ENCODE results near the gene SMARCC2.

SMARCC2 gene

DNA sequence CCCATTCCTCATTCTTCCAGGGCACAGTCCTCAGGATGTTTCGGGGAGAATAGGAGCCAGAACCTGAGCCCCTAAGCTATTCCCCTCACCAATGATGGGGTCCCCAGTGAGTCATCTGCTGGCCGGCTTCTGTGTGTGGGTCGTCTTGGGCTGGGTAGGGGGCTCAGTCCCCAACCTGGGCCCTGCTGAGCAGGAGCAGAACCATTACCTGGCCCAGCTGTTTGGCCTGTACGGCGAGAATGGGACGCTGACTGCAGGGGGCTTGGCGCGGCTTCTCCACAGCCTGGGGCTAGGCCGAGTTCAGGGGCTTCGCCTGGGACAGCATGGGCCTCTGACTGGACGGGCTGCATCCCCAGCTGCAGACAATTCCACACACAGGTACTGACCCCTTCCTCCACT, 41.9 kb upstream of the SMARCC2 start:
- H3K4me3 ChIP-seq (ENCODE audit: low read depth, low read length): no peak overlapping the region
- H3K36me3 ChIP-seq: peaks cover 3% of the 10 kb centered on the region; the same call in 1 of the 2 replicates
- no peaks in the 10 kb centered on the region for H3K27me3 ChIP-seq (ENCODE audit: insufficient read depth, low read depth, severe bottlenecking)
- no peaks in the 10 kb centered on the region for H3K9me3 ChIP-seq (ENCODE audit: severe bottlenecking)
- DNase-seq: no peak
- H3K27ac ChIP-seq: peak overlapping the region; percentile 68
- TF ChIP-seq, protein P1, sequence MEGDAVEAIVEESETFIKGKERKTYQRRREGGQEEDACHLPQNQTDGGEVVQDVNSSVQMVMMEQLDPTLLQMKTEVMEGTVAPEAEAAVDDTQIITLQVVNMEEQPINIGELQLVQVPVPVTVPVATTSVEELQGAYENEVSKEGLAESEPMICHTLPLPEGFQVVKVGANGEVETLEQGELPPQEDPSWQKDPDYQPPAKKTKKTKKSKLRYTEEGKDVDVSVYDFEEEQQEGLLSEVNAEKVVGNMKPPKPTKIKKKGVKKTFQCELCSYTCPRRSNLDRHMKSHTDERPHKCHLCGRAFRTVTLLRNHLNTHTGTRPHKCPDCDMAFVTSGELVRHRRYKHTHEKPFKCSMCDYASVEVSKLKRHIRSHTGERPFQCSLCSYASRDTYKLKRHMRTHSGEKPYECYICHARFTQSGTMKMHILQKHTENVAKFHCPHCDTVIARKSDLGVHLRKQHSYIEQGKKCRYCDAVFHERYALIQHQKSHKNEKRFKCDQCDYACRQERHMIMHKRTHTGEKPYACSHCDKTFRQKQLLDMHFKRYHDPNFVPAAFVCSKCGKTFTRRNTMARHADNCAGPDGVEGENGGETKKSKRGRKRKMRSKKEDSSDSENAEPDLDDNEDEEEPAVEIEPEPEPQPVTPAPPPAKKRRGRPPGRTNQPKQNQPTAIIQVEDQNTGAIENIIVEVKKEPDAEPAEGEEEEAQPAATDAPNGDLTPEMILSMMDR (IDR thresholded peaks at IDR 0.05; ENCODE audit: low read depth, low read length): no peak

DNA sequence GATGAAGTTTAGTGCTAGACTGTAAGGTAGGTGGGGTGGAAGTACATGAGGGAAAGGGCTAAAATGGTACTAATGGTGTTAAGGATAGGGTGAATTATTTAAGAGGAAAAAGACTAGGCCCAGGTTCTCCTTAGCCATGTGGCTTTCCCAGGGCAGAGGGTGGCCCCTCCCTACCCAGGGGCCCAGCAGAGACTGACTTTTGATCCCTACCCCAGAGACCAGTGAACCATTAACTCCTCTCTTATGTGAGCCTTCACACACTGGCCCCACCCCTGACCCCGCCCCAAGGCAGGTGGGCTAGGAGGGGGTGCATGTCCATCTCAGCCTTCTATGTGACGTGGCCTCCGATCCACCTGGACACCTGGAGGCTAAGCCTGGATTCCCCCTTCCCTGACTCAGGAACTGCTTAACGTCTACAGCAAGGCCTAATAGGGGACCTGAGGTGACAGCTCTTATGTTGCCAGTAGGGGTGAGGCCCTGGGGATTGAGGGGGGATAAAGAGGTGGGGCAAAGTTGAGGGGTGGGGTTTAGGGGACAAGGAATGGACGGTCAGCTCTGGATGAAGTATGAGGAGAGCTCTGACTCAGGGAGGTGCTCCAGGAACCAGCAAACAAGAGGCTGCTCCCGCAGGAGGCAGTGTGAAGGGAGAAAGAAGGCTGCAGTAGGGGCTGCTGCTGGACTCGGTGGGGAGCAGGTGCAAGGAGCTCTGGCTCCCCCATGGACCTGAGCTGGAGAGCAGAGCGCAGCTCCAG, 41.3 kb upstream of the SMARCC2 start:
- Histone ChIP-seq H3K9me3 (ENCODE audit: severe bottlenecking) (no peaks in the 10 kb centered on the region), H3K36me3 (0 out of 2 replicates have a peak, but pooled peaks cover 3% of the 10 kb centered on the region), H3K4me3 (ENCODE audit: low read depth, low read length) (no peak overlapping the region), H3K27ac (peak overlapping the region; percentile 88), H3K27me3 (ENCODE audit: insufficient read depth, low read depth, severe bottlenecking) (no peaks in the 10 kb centered on the region)
- peak; percentile 94 for DNase-seq
- TF ChIP-seq, protein P1 (IDR thresholded peaks at IDR 0.05; ENCODE audit: low read depth, low read length): 0 out of 2 replicates have a peak, but pooled peaks have one; percentile 3

DNA sequence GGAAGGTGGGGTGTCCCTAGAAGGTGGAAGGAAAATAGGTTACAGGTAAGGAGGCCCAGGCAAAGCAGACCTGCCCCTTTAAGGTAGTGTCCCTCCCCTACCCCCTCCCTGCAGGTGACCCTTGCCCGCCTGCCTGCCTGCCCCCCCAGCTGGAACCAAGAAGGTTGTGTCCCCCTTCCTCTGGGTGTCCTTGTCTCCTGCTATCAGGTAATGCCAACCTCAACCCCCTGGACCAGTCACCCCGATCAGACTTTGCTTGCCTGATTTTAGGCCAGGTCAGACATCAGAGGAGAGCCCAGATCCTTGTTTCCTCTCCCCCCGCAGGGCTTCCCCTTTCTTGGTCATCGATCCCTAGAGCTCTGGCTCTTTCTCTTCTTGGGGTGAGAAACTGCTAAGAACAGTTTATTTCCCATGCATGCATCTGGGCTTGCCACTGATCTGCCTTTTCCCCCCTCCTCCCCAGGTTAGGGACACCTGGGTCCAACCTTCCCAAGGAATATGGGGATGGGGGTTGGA, 40.7 kb upstream of the SMARCC2 start, which contains the start of gene SLC39A5:
SLC39A5 (plus strand) TSS at position 136 of the 516 bp plus-strand sequence. CDS start 1,224 bp downstream, outside the sequence.
- Histone ChIP-seq H3K9me3 (ENCODE audit: severe bottlenecking) (no peaks in the 10 kb centered on the region), H3K36me3 (peaks cover 3% of the 10 kb centered on the region; the same call in 1 of the 2 replicates), H3K4me3 (ENCODE audit: low read depth, low read length) (no peak within 1 kb of the TSS), H3K27ac (peak within 1 kb of the TSS; percentile 88), H3K27me3 (ENCODE audit: insufficient read depth, low read depth, severe bottlenecking) (no peaks in the 10 kb centered on the region)
- TF ChIP-seq, protein P1 (IDR thresholded peaks at IDR 0.05; ENCODE audit: low read depth, low read length): no peak
- DNase-seq: no peak

DNA sequence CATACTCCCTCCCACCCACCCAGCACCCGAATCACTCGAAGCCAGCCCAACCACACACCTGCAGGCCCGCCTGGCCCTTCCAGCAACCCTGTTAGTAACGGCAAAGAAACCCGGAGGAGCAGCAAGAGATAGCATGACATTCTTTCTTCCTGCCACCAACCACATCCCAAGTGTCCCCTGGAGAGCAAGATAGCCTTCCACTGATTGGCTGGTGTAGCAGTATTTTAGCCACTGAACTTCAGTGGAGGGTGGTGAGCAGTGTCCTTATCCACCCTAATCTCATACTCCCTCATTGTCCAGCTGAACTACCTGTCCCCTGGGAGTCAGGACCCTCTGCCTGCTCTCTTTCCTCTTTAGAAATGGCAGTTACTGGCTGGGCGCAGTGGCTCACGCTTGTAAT, 39.8 kb upstream of the SMARCC2 start:
- no peaks in the 10 kb centered on the region for H3K9me3 ChIP-seq (ENCODE audit: severe bottlenecking)
- H3K36me3 ChIP-seq: peaks cover 3% of the 10 kb centered on the region; the same call in 1 of the 2 replicates
- TF ChIP-seq, protein P1 (IDR thresholded peaks at IDR 0.05; ENCODE audit: low read depth, low read length): no peak
- no peak overlapping the region for H3K4me3 ChIP-seq (ENCODE audit: low read depth, low read length)
- no peak overlapping the region for H3K27ac ChIP-seq
- no peaks in the 10 kb centered on the region for H3K27me3 ChIP-seq (ENCODE audit: insufficient read depth, low read depth, severe bottlenecking)
- no peak for DNase-seq

DNA sequence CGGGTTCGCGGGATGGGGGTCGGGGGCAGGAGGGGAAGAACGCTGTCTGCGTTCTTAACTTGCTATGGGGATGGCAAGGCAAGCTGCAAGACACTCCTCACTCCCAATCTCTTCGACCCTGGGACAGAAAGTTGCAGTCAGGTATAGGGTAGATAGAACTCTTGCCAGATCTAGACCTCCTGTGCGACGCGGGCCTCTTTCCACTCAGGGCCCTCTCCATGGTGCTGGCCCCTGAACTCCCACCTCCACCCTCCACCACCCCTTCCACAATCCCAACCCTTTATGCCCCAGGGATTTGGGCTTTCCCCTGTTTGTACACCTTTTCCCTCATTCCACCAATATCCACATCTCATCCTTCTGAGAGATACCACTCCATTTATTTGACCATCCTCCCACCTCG, 35.7 kb upstream of the SMARCC2 start:
- no peaks in the 10 kb centered on the region for H3K27me3 ChIP-seq (ENCODE audit: insufficient read depth, low read depth, severe bottlenecking)
- no peak overlapping the region for H3K27ac ChIP-seq
- TF ChIP-seq, protein P1 (IDR thresholded peaks at IDR 0.05; ENCODE audit: low read depth, low read length): no peak
- H3K4me3 ChIP-seq (ENCODE audit: low read depth, low read length): peak overlapping the region; percentile 53
- no peaks in the 10 kb centered on the region for H3K9me3 ChIP-seq (ENCODE audit: severe bottlenecking)
- H3K36me3 ChIP-seq: peaks cover 3% of the 10 kb centered on the region; the same call in 1 of the 2 replicates
- no peak for DNase-seq

Data from WERI-Rb-1 (cell line).